GM23338 (cell line): ENCODE results near the gene ARHGEF37. TPM values are rescaled to one million over a fixed set of nuclear protein-coding genes. Genes with fewer than 3 reads are reported as not detected.

Source experiments
- ATAC-seq: fragments of 200-7000 bp; cut with Tn5 transposase; 3 replicates; pipeline ENCODE4 v1.9.1; 2020
- DNase-seq: peaks from one replicate; pipeline ENCODE4 v3.0.0-alpha.2; 2015; ENCODE audit warnings: low spot score
- H2AFZ ChIP-seq: fragments of 200-600 bp; sonication (generic); 2 replicates; pipeline ENCODE4 v1.8.0; 2016; ENCODE audit warnings: antibody characterized with exemption, mild to moderate bottlenecking, moderate library complexity
- H3F3A ChIP-seq: fragments of 200-600 bp; sonication (generic); replicated peaks from 2 replicates; pipeline ENCODE4 v1.8.0; 2017; ENCODE audit warnings: antibody characterized with exemption, mixed run types, low read depth
- H3K27ac ChIP-seq: fragments of 200-600 bp; sonication (generic); 2 replicates; pipeline ENCODE4 v1.6.1; 2016; ENCODE audit warnings: low read depth
- H3K27me3 ChIP-seq: fragments of 200-600 bp; sonication (generic); 2 replicates; pipeline ENCODE4 v1.8.0; 2016; ENCODE audit warnings: mild to moderate bottlenecking, mixed run types, moderate library complexity; ENCODE audit not compliant: insufficient read depth
- H3K36me3 ChIP-seq: fragments of 200-600 bp; sonication (generic); 2 replicates; pipeline ENCODE4 v1.8.0; 2016; ENCODE audit warnings: mild to moderate bottlenecking; ENCODE audit not compliant: insufficient read depth
- H3K4me1 ChIP-seq: fragments of 200-600 bp; sonication (generic); 2 replicates; pipeline ENCODE4 v1.8.0; 2016; ENCODE audit warnings: mild to moderate bottlenecking, moderate library complexity; ENCODE audit not compliant: insufficient read depth
- H3K4me2 ChIP-seq: fragments of 200-600 bp; sonication (generic); 2 replicates; pipeline ENCODE4 v1.7.1; 2017; ENCODE audit warnings: mixed run types
- H3K4me3 ChIP-seq: fragments of 200-600 bp; sonication (generic); 2 replicates; pipeline ENCODE4 v1.6.1; 2016; ENCODE audit warnings: mixed run types
- H3K79me2 ChIP-seq: fragments of 200-600 bp; sonication (generic); replicated peaks from 2 replicates; pipeline ENCODE4 v1.8.0; 2017; ENCODE audit warnings: mild to moderate bottlenecking; ENCODE audit not compliant: insufficient read depth
- H3K9me2 ChIP-seq: fragments of 200-600 bp; sonication (generic); 2 replicates; pipeline ENCODE4 v1.8.0; 2017; ENCODE audit not compliant: insufficient read depth
- H4K20me1 ChIP-seq: fragments of 200-600 bp; sonication (generic); replicated peaks from 2 replicates; pipeline ENCODE4 v1.8.0; 2017; ENCODE audit warnings: mild to moderate bottlenecking; ENCODE audit not compliant: insufficient read depth
- H3K27ac Mint-ChIP-seq: 2 replicates; pipeline ENCODE4 v1.8.0; 2020; ENCODE audit warnings: inconsistent platforms, mild to moderate bottlenecking, moderate library complexity, mixed read lengths
- H3K27me3 Mint-ChIP-seq: 3 replicates; pipeline ENCODE4 v1.8.0; 2022; ENCODE audit warnings: low read depth, mild to moderate bottlenecking, moderate library complexity, mixed read lengths, inconsistent platforms; ENCODE audit not compliant: insufficient read depth, poor library complexity
- H3K36me3 Mint-ChIP-seq: 3 replicates; pipeline ENCODE4 v1.8.0; 2021; ENCODE audit warnings: low read depth, mild to moderate bottlenecking, inconsistent platforms, moderate library complexity, mixed read lengths
- H3K4me1 Mint-ChIP-seq: 3 replicates; pipeline ENCODE4 v1.8.0; 2020; ENCODE audit warnings: mild to moderate bottlenecking, inconsistent platforms, mixed read lengths
- H3K4me3 Mint-ChIP-seq: 3 replicates; pipeline ENCODE4 v1.8.0; 2021; ENCODE audit warnings: moderate library complexity, mild to moderate bottlenecking, inconsistent platforms, mixed read lengths
- H3K9me3 Mint-ChIP-seq: 3 replicates; pipeline ENCODE4 v1.8.0; 2020; ENCODE audit warnings: moderate library complexity, mild to moderate bottlenecking, inconsistent platforms, mixed read lengths
- ETS1 ChIP-seq: IDR thresholded peaks from 2 replicates; pipeline ENCODE4 v1.6.1; 2016; ENCODE audit warnings: antibody characterized with exemption
- EZH2 ChIP-seq: fragments of 200-600 bp; sonication (generic); IDR thresholded peaks from one replicate; pipeline ENCODE4 v1.8.0; 2017; ENCODE audit warnings: antibody characterized with exemption, mild to moderate bottlenecking, low read depth; ENCODE audit not compliant: unreplicated experiment
- EZH2phosphoT487 ChIP-seq: fragments of 200-600 bp; sonication (generic); IDR thresholded peaks from one replicate; pipeline ENCODE4 v1.8.1; 2018; ENCODE audit warnings: antibody characterized with exemption; ENCODE audit not compliant: unreplicated experiment
- REST ChIP-seq: IDR thresholded peaks from one replicate; pipeline ENCODE4 v1.6.1; 2018; ENCODE audit warnings: antibody characterized with exemption; ENCODE audit not compliant: unreplicated experiment
- STAT1 ChIP-seq: IDR thresholded peaks from one replicate; pipeline ENCODE4 v1.6.1; 2016; ENCODE audit warnings: antibody characterized with exemption; ENCODE audit not compliant: unreplicated experiment
- ZNF331 ChIP-seq: fragments of 250-450 bp; sonication (Bioruptor Pico); IDR thresholded peaks from 2 replicates; pipeline ENCODE4 v1.5.0; 2020; ENCODE audit warnings: low read depth, mild to moderate bottlenecking, moderate library complexity
- polyA plus RNA-seq: library from polyadenylated mRNA; unstranded; fragments of >200 nt; fragmentation: Nextera tagmentation; extraction: Ambion mirVana; gene quantifications from 2 replicates; pipeline ENCODE4 v1.2.1, GENCODE V29; 2016
- total RNA-seq: library from RNA; depleted of rRNA; stranded (reverse); fragments of >200 nt; shearing (Covaris generic); gene quantifications from 2 replicates; pipeline ENCODE4 v1.2.3, GENCODE V29; 2014

ARHGEF37 gene
- total and polyA plus RNA-seq, 2 experiments from 2014 or later = 0.14 to 0.79 TPM

GRCh38 chr5:149641600-149641999 is 60.3 kb downstream of the ARHGEF37 start:
- no peaks in the 10 kb centered on the region for H3K36me3 ChIP-seq
- H3K9me2 ChIP-seq = no peaks in the 10 kb centered on the region
- H3K4me3 Mint-ChIP-seq = no peak overlapping the region
- TF ChIP-seq ETS1 = no peak
- no peak for TF ChIP-seq STAT1
- TF ChIP-seq ZNF331 (CRISPR knock-in tag) = no peak
- no peak for TF ChIP-seq EZH2
- H3K4me3 ChIP-seq = no peak overlapping the region
- no peaks in the 10 kb centered on the region for H3F3A ChIP-seq
- no peaks in the 10 kb centered on the region for H3K79me2 ChIP-seq
- no peaks in the 10 kb centered on the region for H3K27me3 ChIP-seq
- peaks cover 6% of the 10 kb centered on the region; the same call in 1 of the 2 replicates for H3K4me1 ChIP-seq
- H3K27ac Mint-ChIP-seq = no peak overlapping the region
- H3K27me3 Mint-ChIP-seq = peaks cover 7% of the 10 kb centered on the region
- peak overlapping the region; percentile 90; the same call in 1 of the 2 replicates for H2AFZ ChIP-seq
- H3K4me2 ChIP-seq = no peak overlapping the region
- no peaks in the 10 kb centered on the region for H4K20me1 ChIP-seq
- H3K4me1 Mint-ChIP-seq = peaks cover 4% of the 10 kb centered on the region
- no peaks in the 10 kb centered on the region for H3K9me3 Mint-ChIP-seq
- ATAC-seq = no peak
- no peaks in the 10 kb centered on the region for H3K36me3 Mint-ChIP-seq
- no peak for DNase-seq
- H3K27ac ChIP-seq = no peak overlapping the region

DNA sequence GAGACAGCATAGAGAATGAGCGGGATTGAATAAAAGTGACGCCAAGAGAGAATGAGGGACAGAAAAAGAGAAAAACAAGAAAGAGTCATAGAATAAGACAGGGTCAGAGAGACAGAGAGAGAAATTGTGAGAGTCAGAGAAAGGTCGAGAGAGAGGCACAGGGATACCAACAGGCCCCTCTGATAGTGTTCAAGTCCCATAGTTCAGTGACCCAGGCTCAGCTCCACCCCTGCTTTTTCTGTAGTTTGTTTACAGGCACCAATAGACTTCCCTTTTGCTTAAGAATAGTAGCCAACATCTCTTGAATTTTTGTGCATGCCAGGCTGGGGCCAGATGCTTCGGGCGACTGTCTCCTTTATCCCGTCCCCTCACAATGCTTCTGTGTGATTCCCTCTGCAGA is 62.5 kb downstream of the ARHGEF37 start:
- no peak for TF ChIP-seq EZH2phosphoT487
- Mint-ChIP-seq H3K4me1 (peaks cover 4% of the 10 kb centered on the region), H3K27ac (no peak overlapping the region), H3K36me3 (no peaks in the 10 kb centered on the region), H3K9me3 (no peaks in the 10 kb centered on the region), H3K27me3 (peaks cover 7% of the 10 kb centered on the region), H3K4me3 (no peak overlapping the region)
- no peaks in the 10 kb centered on the region for H4K20me1 ChIP-seq
- ATAC-seq (no peak), DNase-seq (no peak)
- H2AFZ ChIP-seq = peak overlapping the region; percentile 88
- H3K79me2 ChIP-seq = no peaks in the 10 kb centered on the region
- H3K4me2 ChIP-seq = no peak overlapping the region
- no peaks in the 10 kb centered on the region for H3K9me2 ChIP-seq
- H3K27me3 ChIP-seq = no peaks in the 10 kb centered on the region
- H3K36me3 ChIP-seq = no peaks in the 10 kb centered on the region
- peaks cover 6% of the 10 kb centered on the region; the same call in 1 of the 2 replicates for H3K4me1 ChIP-seq
- no peaks in the 10 kb centered on the region for H3F3A ChIP-seq
- H3K27ac ChIP-seq = no peak overlapping the region
- H3K4me3 ChIP-seq = no peak overlapping the region

DNA sequence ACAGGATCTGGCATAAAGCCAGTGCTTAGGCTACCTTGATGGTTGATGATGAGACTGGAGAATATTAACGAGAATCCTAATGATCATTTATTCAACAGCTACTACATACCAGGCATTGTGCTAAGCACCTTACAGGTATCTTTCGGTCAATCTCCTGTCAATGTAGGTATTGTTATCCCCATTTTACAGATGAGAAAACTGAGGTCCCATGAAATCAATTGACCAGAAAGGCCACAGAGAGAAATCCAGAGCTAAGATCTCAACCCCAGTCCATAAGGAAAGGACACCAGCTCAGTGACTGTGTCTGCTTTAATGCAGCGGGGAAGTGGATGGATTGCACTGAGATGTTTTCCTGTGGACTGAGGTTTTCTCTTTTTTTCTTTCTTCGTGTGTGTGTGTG is 63.3 kb downstream of the ARHGEF37 start:
- no peaks in the 10 kb centered on the region for H3K9me3 Mint-ChIP-seq
- TF ChIP-seq REST = no peak
- no peak overlapping the region for H3K27ac Mint-ChIP-seq
- no peaks in the 10 kb centered on the region for H3K9me2 ChIP-seq
- H3K79me2 ChIP-seq = no peaks in the 10 kb centered on the region
- no peak overlapping the region for H2AFZ ChIP-seq
- no peak overlapping the region for H3K4me3 ChIP-seq
- peaks cover 4% of the 10 kb centered on the region for H3K4me1 Mint-ChIP-seq
- H4K20me1 ChIP-seq = no peaks in the 10 kb centered on the region
- ATAC-seq (no peak), DNase-seq (no peak)
- H3F3A ChIP-seq = no peaks in the 10 kb centered on the region
- H3K27ac ChIP-seq = no peak overlapping the region
- H3K4me1 ChIP-seq = peaks cover 6% of the 10 kb centered on the region; the same call in 1 of the 2 replicates
- no peaks in the 10 kb centered on the region for H3K36me3 Mint-ChIP-seq
- H3K4me3 Mint-ChIP-seq = no peak overlapping the region
- H3K27me3 ChIP-seq = no peaks in the 10 kb centered on the region
- no peak overlapping the region for H3K4me2 ChIP-seq
- no peaks in the 10 kb centered on the region for H3K36me3 ChIP-seq
- peaks cover 7% of the 10 kb centered on the region for H3K27me3 Mint-ChIP-seq
